Measurements from ENCODE around the gene CYP26B1. TPM values are rescaled to one million over a fixed set of nuclear protein-coding genes. Genes with fewer than 3 reads are reported as not detected.

CYP26B1 gene
- polyA plus RNA-seq, 1 experiment: 0.27 TPM

- POLR2A ChIA-PET: no interaction called here
- H3K27me3 ChIP-seq (ENCODE audit: control insufficient read depth, insufficient read depth, low read length): peaks cover 3% of the 10 kb centered on the region
- no peak for DNase-seq (ENCODE audit: low read depth)
- no peak overlapping the region for H3K4me3 ChIP-seq (ENCODE audit: low read depth, low read length)
- TF ChIP-seq, protein P1, sequence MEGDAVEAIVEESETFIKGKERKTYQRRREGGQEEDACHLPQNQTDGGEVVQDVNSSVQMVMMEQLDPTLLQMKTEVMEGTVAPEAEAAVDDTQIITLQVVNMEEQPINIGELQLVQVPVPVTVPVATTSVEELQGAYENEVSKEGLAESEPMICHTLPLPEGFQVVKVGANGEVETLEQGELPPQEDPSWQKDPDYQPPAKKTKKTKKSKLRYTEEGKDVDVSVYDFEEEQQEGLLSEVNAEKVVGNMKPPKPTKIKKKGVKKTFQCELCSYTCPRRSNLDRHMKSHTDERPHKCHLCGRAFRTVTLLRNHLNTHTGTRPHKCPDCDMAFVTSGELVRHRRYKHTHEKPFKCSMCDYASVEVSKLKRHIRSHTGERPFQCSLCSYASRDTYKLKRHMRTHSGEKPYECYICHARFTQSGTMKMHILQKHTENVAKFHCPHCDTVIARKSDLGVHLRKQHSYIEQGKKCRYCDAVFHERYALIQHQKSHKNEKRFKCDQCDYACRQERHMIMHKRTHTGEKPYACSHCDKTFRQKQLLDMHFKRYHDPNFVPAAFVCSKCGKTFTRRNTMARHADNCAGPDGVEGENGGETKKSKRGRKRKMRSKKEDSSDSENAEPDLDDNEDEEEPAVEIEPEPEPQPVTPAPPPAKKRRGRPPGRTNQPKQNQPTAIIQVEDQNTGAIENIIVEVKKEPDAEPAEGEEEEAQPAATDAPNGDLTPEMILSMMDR (IDR thresholded peaks at IDR 0.05; ENCODE audit: insufficient read depth, low read depth, low read length): no peak
- H3K36me3 ChIP-seq (ENCODE audit: control insufficient read depth, insufficient read depth, low read length): no peaks in the 10 kb centered on the region
- CTCF ChIA-PET: interaction anchor here (1.5 to 1.6 kb wide), 2 partner anchors 16 to 458 kb away, joined by 3 read pairs; no protein-coding TSS in a partner anchor
Observed at GRCh38 chr2:72121153-72121552, 26.5 kb downstream of the CYP26B1 start.

DNA sequence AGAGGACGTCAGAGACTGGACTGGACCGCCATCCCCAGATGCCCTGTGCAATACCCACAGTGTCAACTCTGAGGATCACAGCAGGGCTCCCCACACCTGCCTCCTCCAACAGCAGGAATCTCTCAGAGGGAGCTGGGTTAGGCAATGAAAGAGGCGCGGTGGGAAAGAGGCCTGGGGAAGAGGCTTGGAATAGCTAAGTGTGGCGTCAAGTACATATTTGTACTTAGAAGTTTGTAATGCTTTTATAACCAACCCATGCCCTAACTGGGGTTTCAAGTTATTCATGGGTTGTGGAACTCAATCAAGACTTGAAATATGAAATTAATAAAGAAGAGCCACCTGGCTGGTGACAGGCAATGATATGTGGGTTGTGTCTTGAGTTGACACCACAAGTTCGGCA is 28.7 kb downstream of the CYP26B1 start:
- Histone ChIP-seq H3K36me3 (ENCODE audit: control insufficient read depth, insufficient read depth, low read length) (no peaks in the 10 kb centered on the region), H3K4me3 (ENCODE audit: low read depth, low read length) (no peak overlapping the region), H3K27me3 (ENCODE audit: control insufficient read depth, insufficient read depth, low read length) (peaks cover 3% of the 10 kb centered on the region)
- ChIA-PET POLR2A (interaction anchor here (0.5 kb wide), 1 partner anchor 17 kb away, joined by 10 read pairs; no protein-coding TSS in a partner anchor), CTCF (interaction anchor here (0.6 kb wide), 1 partner anchor 67 kb away, joined by 3 read pairs; no protein-coding TSS in a partner anchor)
- TF ChIP-seq, protein P1 (IDR thresholded peaks at IDR 0.05; ENCODE audit: insufficient read depth, low read depth, low read length): no peak
- DNase-seq (ENCODE audit: low read depth): no peak

- CTCF ChIA-PET: interaction anchor here (0.6 kb wide), 1 partner anchor 66 kb away, joined by 3 read pairs; no protein-coding TSS in a partner anchor
- POLR2A ChIA-PET: interaction anchor here (0.5 kb wide), 1 partner anchor 18 kb away, joined by 10 read pairs; no protein-coding TSS in a partner anchor
Observed at GRCh38 chr2:72118386-72118785, 29.3 kb downstream of the CYP26B1 start.

GRCh38 chr2:72117718-72118117 is 29.9 kb downstream of the CYP26B1 start:
- no peak overlapping the region for H3K4me3 ChIP-seq (ENCODE audit: low read depth, low read length)
- no peaks in the 10 kb centered on the region for H3K36me3 ChIP-seq (ENCODE audit: control insufficient read depth, insufficient read depth, low read length)
- ChIA-PET CTCF (no interaction called here), POLR2A (no interaction called here)
- TF ChIP-seq, protein P1 (IDR thresholded peaks at IDR 0.05; ENCODE audit: insufficient read depth, low read depth, low read length): no peak
- H3K27me3 ChIP-seq (ENCODE audit: control insufficient read depth, insufficient read depth, low read length): peaks cover 3% of the 10 kb centered on the region
- DNase-seq (ENCODE audit: low read depth): no peak

More at GRCh38 chr2:72118386-72118785, 29.3 kb downstream of the CYP26B1 start:
- DNase-seq (ENCODE audit: low read depth): no peak
- TF ChIP-seq, protein P1 (IDR thresholded peaks at IDR 0.05; ENCODE audit: insufficient read depth, low read depth, low read length): no peak
- H3K4me3 ChIP-seq (ENCODE audit: low read depth, low read length): no peak overlapping the region
- peaks cover 3% of the 10 kb centered on the region for H3K27me3 ChIP-seq (ENCODE audit: control insufficient read depth, insufficient read depth, low read length)
- H3K36me3 ChIP-seq (ENCODE audit: control insufficient read depth, insufficient read depth, low read length): no peaks in the 10 kb centered on the region

DNA sequence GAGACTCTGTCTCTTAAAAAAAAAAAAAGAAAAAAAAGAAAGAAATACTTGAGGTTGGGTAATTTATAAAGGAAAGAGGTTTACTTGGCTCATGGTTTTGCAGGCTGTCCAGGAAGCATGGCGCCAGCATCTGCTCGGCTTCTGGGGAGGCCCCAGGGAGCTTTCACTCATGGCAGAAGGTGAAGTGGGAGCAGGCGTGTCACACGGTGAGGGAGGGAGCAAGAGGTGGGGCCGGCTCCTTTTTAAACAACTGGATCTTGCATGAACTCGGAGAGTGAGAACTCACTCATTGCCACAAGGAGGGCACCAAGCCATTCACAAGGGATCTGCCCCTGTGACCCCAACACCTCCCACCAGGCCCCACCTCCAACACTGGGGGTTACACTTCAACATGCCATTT is 30.6 kb downstream of the CYP26B1 start:
- no peak overlapping the region for H3K4me3 ChIP-seq (ENCODE audit: low read depth, low read length)
- H3K27me3 ChIP-seq (ENCODE audit: control insufficient read depth, insufficient read depth, low read length): peaks cover 3% of the 10 kb centered on the region
- ChIA-PET POLR2A (no interaction called here), CTCF (no interaction called here)
- DNase-seq (ENCODE audit: low read depth): no peak
- TF ChIP-seq, protein P1 (IDR thresholded peaks at IDR 0.05; ENCODE audit: insufficient read depth, low read depth, low read length): no peak
- no peaks in the 10 kb centered on the region for H3K36me3 ChIP-seq (ENCODE audit: control insufficient read depth, insufficient read depth, low read length)

Data from BJ (cell line).